HCT116 (cell line): ENCODE measurements around the gene KLHL22.

Source experiments
- CEBPB ChIP-seq: IDR thresholded peaks from 2 replicates; pipeline ENCODE4 v1.6.1; 2012; ENCODE audit warnings: low read depth
- EZH2 ChIP-seq: fragments of 200-600 bp; sonication (generic); IDR thresholded peaks from 2 replicates; pipeline ENCODE4 v1.6.1; 2017; ENCODE audit warnings: antibody characterized with exemption, mixed run types
- EZH2phosphoT487 ChIP-seq: fragments of 200-600 bp; IDR thresholded peaks from 2 replicates; pipeline ENCODE4 v1.6.1; 2018; ENCODE audit warnings: antibody characterized with exemption, borderline replicate concordance
- POLR2A ChIP-seq: IDR thresholded peaks from 2 replicates; pipeline ENCODE4 v1.7.0; 2011; ENCODE audit warnings: borderline replicate concordance; ENCODE audit not compliant: insufficient read depth, insufficient read length; ENCODE audit errors: extremely low read depth
- POLR2AphosphoS5 ChIP-seq: IDR thresholded peaks from 2 replicates; pipeline ENCODE4 v1.6.1; 2011; ENCODE audit warnings: mild to moderate bottlenecking, low read depth, low read length, moderate library complexity
- RAD21 ChIP-seq: IDR thresholded peaks from 2 replicates; pipeline ENCODE4 v1.6.1; 2012; ENCODE audit warnings: low read depth, mild to moderate bottlenecking
- SP1 ChIP-seq: IDR thresholded peaks from 2 replicates; pipeline ENCODE4 v1.6.1; 2012; ENCODE audit warnings: low read depth
- TCF7L2 ChIP-seq: IDR thresholded peaks from 2 replicates; pipeline ENCODE4 v1.7.0; 2011; ENCODE audit warnings: borderline replicate concordance, inconsistent platforms; ENCODE audit not compliant: insufficient read depth, insufficient read length; ENCODE audit errors: extremely low read depth
- ZFX ChIP-seq: fragments of 450-650 bp; IDR thresholded peaks from 2 replicates; pipeline ENCODE4 v1.6.1; 2017
- TF ChIP-seq, protein P1 (sequence below), 3 experiments: fragments of 200-600 bp in 1 of 3; sonication (generic) in 1 of 3; IDR thresholded peaks in 2 of 3; conservative IDR thresholded peaks in 1 of 3; 2 replicates each; pipeline ENCODE4 v1.5.1; 2012 to 2017; ENCODE audit warnings: low read depth in 2 of 3, low read length in 2 of 3, antibody characterized with exemption in 1 of 3, borderline replicate concordance in 1 of 3, control low read depth in 1 of 3, mild to moderate bottlenecking in 1 of 3, mixed read lengths in 1 of 3, mixed run types in 1 of 3, moderate library complexity in 1 of 3; ENCODE audit not compliant: insufficient read depth in 1 of 3
- TF ChIP-seq, protein P2 (sequence below): IDR thresholded peaks from 2 replicates; pipeline ENCODE4 v1.6.1; 2012
- TF ChIP-seq, protein P3 (sequence below): IDR thresholded peaks from 2 replicates; pipeline ENCODE4 v1.6.1; 2012; ENCODE audit warnings: low read depth

DNA sequence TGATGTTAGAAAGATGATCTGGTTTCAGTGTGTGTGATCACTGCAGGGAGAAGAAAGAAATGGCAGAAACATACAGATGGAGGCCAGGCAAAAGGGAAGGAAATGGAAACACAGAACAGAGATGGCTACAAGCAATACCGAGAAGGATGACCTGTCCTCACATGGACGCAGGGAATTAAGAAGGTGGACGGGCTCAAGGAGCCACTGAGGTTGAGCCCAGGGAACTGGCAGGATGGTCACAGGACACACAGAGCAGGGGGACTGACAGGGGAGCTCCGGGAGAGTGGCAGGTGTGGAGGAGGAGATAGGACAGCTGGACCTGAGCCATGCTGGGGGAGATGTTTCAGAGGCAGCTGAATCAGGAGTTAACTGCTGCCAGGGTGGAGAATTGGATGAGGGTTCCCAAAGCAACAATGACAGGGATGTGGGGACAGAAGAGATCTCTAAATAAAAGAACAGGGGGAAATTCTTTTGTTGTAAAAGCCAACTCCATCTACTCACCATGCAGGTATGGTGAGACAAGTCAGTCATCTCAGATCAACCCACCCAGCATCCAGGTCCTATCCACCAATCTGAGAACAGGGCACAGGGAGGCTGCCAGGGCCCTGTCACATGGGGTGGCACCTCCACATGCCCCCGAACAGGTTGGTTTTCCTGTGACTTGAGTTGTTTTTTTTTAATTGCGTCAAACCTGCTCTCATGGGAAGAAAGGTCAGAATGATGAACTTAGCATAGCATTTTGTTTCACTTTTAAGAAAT, 26.3 kb downstream of the KLHL22 start:
- TF ChIP-seq POLR2A = no peak
- no peak for TF ChIP-seq POLR2AphosphoS5
- no peak for TF ChIP-seq ZFX
- TF ChIP-seq, protein P1, sequence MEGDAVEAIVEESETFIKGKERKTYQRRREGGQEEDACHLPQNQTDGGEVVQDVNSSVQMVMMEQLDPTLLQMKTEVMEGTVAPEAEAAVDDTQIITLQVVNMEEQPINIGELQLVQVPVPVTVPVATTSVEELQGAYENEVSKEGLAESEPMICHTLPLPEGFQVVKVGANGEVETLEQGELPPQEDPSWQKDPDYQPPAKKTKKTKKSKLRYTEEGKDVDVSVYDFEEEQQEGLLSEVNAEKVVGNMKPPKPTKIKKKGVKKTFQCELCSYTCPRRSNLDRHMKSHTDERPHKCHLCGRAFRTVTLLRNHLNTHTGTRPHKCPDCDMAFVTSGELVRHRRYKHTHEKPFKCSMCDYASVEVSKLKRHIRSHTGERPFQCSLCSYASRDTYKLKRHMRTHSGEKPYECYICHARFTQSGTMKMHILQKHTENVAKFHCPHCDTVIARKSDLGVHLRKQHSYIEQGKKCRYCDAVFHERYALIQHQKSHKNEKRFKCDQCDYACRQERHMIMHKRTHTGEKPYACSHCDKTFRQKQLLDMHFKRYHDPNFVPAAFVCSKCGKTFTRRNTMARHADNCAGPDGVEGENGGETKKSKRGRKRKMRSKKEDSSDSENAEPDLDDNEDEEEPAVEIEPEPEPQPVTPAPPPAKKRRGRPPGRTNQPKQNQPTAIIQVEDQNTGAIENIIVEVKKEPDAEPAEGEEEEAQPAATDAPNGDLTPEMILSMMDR (IDR thresholded peaks at IDR 0.05 in 2 of 3, conservative IDR thresholded peaks at IDR 0.05 in 1 of 3; ENCODE audit: borderline replicate concordance in 1 of 3, insufficient read depth in 1 of 3, low read depth in 2 of 3, low read length in 2 of 3) = no peak
- TF ChIP-seq TCF7L2 = no peak
- TF ChIP-seq EZH2 = no peak
- TF ChIP-seq, protein P2, sequence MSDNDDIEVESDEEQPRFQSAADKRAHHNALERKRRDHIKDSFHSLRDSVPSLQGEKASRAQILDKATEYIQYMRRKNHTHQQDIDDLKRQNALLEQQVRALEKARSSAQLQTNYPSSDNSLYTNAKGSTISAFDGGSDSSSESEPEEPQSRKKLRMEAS = no peak
- TF ChIP-seq RAD21 = no peak
- TF ChIP-seq CEBPB = no peak
- no peak for TF ChIP-seq EZH2phosphoT487
- no peak for TF ChIP-seq SP1
- TF ChIP-seq, protein P3, sequence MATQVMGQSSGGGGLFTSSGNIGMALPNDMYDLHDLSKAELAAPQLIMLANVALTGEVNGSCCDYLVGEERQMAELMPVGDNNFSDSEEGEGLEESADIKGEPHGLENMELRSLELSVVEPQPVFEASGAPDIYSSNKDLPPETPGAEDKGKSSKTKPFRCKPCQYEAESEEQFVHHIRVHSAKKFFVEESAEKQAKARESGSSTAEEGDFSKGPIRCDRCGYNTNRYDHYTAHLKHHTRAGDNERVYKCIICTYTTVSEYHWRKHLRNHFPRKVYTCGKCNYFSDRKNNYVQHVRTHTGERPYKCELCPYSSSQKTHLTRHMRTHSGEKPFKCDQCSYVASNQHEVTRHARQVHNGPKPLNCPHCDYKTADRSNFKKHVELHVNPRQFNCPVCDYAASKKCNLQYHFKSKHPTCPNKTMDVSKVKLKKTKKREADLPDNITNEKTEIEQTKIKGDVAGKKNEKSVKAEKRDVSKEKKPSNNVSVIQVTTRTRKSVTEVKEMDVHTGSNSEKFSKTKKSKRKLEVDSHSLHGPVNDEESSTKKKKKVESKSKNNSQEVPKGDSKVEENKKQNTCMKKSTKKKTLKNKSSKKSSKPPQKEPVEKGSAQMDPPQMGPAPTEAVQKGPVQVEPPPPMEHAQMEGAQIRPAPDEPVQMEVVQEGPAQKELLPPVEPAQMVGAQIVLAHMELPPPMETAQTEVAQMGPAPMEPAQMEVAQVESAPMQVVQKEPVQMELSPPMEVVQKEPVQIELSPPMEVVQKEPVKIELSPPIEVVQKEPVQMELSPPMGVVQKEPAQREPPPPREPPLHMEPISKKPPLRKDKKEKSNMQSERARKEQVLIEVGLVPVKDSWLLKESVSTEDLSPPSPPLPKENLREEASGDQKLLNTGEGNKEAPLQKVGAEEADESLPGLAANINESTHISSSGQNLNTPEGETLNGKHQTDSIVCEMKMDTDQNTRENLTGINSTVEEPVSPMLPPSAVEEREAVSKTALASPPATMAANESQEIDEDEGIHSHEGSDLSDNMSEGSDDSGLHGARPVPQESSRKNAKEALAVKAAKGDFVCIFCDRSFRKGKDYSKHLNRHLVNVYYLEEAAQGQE = no peak
